Measurements from ENCODE around the gene LHFPL4. TPM values are rescaled to one million over a fixed set of nuclear protein-coding genes. Genes with fewer than 3 reads are reported as not detected.

Gene LHFPL4
- total and polyA plus RNA-seq, 2 of the 4 experiments (the other 2 are of a cell fraction), result not detected

DNA sequence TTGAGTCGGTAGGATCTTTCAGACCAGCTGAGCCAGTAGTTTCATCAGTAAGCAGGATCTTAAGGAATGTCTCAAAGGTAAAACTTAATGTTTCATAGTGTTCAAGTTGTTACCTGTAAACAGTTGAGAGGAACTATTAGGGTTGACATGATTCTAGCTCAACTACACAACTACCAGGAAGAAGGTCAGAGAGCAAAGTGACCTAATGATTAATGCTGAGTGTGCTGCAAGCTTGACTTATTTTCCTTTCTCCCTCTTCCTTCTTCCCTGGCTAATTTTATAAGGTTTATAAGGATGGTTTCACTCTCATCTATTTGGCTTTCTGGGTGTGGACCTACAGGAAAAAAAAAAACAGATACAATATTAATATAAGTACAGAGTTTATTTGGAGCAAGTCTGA, 30.2 kb upstream of the LHFPL4 start:
- no peak overlapping the region for H3K4me2 ChIP-seq (ENCODE audit: low read depth, low read length)
- TF ChIP-seq CHD1 (IDR thresholded peaks at IDR 0.05; ENCODE audit: low read depth, low read length) (no peak), RFX5 (IDR thresholded peaks at IDR 0.05; ENCODE audit: low read depth, low read length) (no peak), BHLHE40 (IDR thresholded peaks at IDR 0.05; ENCODE audit: low read depth, low read length) (no peak)
- BruUV-seq (replicated peaks), result no TSS peak
- H2BK15ac ChIP-seq (ENCODE audit: low read depth, low read length), result no peak overlapping the region
- no peak for ATAC-seq (ENCODE audit: low read depth)
- H3K79me1 ChIP-seq (ENCODE audit: low read depth in 1 of 2, low read length in 2 of 2), result no peaks in the 10 kb centered on the region
- no peak overlapping the region for H3K14ac ChIP-seq (replicated peaks; ENCODE audit: low read depth, low read length)
- H4K8ac ChIP-seq (ENCODE audit: low read depth in 2 of 2, low read length in 2 of 2), result no peak overlapping the region
- H3K9me1 ChIP-seq (ENCODE audit: insufficient read depth, low read length), result no peaks in the 10 kb centered on the region
- no peaks in the 10 kb centered on the region for H3K27me3 ChIP-seq (ENCODE audit: control insufficient read depth, insufficient read depth, low read length)
- H3K9me3 ChIP-seq (ENCODE audit: control insufficient read depth, insufficient read depth, low read length), result peaks cover 3% of the 10 kb centered on the region
- H2AK5ac ChIP-seq (ENCODE audit: low read depth, low read length), result no peak overlapping the region
- no peaks in the 10 kb centered on the region for H4K20me1 ChIP-seq (ENCODE audit: insufficient read depth, low read length)
- H3K56ac ChIP-seq (ENCODE audit: extremely low read depth, insufficient read depth, low read length), result no peak overlapping the region
- no peak overlapping the region for H4K91ac ChIP-seq (ENCODE audit: insufficient read depth, low read depth, low read length)
- WGBS, 2 experiments (ENCODE audit: extremely low coverage in 2 of 2, insufficient read length in 1 of 2), result no CpG with 5 or more reads among the region's 1 CpG
- no peaks in the 10 kb centered on the region for H3K36me3 ChIP-seq (ENCODE audit: control insufficient read depth, insufficient read depth, low read length)
- no peak for DNase-seq
- in situ Hi-C loops (cut with MboI; ENCODE audit: low sequenced_read_pairs), result no loop called here
- dilution Hi-C loops (cut with HindIII; ENCODE audit: low sequenced_read_pairs, unreplicated experiment), result no loop called here
- POLR2A ChIA-PET (ENCODE audit: unreplicated experiment), result no interaction called here
- H2BK5ac ChIP-seq (ENCODE audit: low read depth, low read length, poor library complexity, severe bottlenecking), result no peak overlapping the region
- no peaks in the 10 kb centered on the region for H3K4me1 ChIP-seq (ENCODE audit: control insufficient read depth, insufficient read depth, low read length)
- no peak overlapping the region for H4K5ac ChIP-seq (ENCODE audit: low read depth, low read length)
- H3K23ac ChIP-seq (ENCODE audit: low read depth, low read length), result no peak overlapping the region
- CTCF ChIA-PET, result no interaction called here
- no peak overlapping the region for H2AK9ac ChIP-seq (replicated peaks; ENCODE audit: low read depth, low read length, poor library complexity)
- H2AFZ ChIP-seq (replicated peaks; ENCODE audit: low read length, poor library complexity), result no peak overlapping the region
- no peak overlapping the region for H3K27ac ChIP-seq (ENCODE audit: insufficient read depth, low read length)
- H2BK120ac ChIP-seq (ENCODE audit: low read depth, low read length), result no peak overlapping the region
- H2BK20ac ChIP-seq (ENCODE audit: low read depth, low read length), result no peak overlapping the region
- intact Hi-C loops (cut with micrococcal nuclease), result no loop called here
- H3K18ac ChIP-seq (ENCODE audit: low read depth, low read length), result no peak overlapping the region
- no peak overlapping the region for H3K9ac ChIP-seq (ENCODE audit: low read depth, low read length)
- no peak overlapping the region for H3K4me3 ChIP-seq (ENCODE audit: insufficient read depth, low read depth, low read length)
- no peak overlapping the region for H3K4ac ChIP-seq (ENCODE audit: low read depth, low read length)
